GM12878 (cell line): ENCODE results near the gene PABPC1L. TPM values are rescaled to one million over a fixed set of nuclear protein-coding genes. Genes with fewer than 3 reads are reported as not detected.
A peak's percentile ranks its signal among the peaks of the same experiment; 100 is the strongest.

Experiments used
- ATAC-seq: fragments of 200-7000 bp; cut with Tn5 transposase; 3 replicates; pipeline ENCODE4 v1.9.1; 2020; ENCODE audit warnings: mild to moderate bottlenecking, moderate library complexity
- BruUV-seq: library from RNA; stranded (reverse); fragments of 400-500 nt; replicated peaks from 2 replicates; lab custom pipeline; 2021; lab: Mats Ljungman, UMichigan
- CTCF ChIA-PET: fragments of 300-600 bp; sonication (Branson Sonifier 250); formaldehyde crosslinking; extraction: SDS; loops from one replicate; lab custom pipeline; 2021; ENCODE audit warnings: inconsistent platforms; lab: Yijun Ruan, JAX
- POLR2A ChIA-PET: fragments of 350-600 bp; formaldehyde crosslinking; extraction: SDS; loops from one replicate; lab custom pipeline; 2021; ENCODE audit warnings: inconsistent platforms; lab: Charles Lee
- RAD21 ChIA-PET: fragments of 300-600 bp; sonication (Branson Sonifier 250); formaldehyde crosslinking; loops from one replicate; lab custom pipeline; 2023; ENCODE audit warnings: antibody characterized with exemption; ENCODE audit not compliant: unreplicated experiment; lab: Charles Lee
- SMC1A ChIA-PET: fragments of 300-600 bp; sonication (Branson Sonifier 250); formaldehyde crosslinking; loops from one replicate; lab custom pipeline; 2023; ENCODE audit not compliant: unreplicated experiment, uncharacterized antibody; lab: Charles Lee
- DNase-seq: peaks from one replicate; pipeline ENCODE4 v3.0.0-alpha.2; 2011; ENCODE audit warnings: low read depth, low spot score
- FAIRE-seq: peaks from 3 replicates; lab custom pipeline; 2011; peaks lifted over from hg19 to GRCh38; lab: Jason Lieb, UNC
- H2AFZ ChIP-seq: 2 replicates; pipeline ENCODE4 v1.6.0; 2011; ENCODE audit warnings: low read depth, low read length, control low read depth; ENCODE audit not compliant: control insufficient read depth
- H3K27ac ChIP-seq: 2 replicates; pipeline ENCODE4 v1.5.1; 2011; ENCODE audit warnings: control low read depth; ENCODE audit not compliant: control insufficient read depth, insufficient read depth
- H3K27me3 ChIP-seq, 2 experiments: replicated peaks in 1 of 2; 2 replicates each; pipeline versions ENCODE4 v1.6.0 to v1.6.1; 2011; ENCODE audit warnings: low read length in 1 of 2; ENCODE audit not compliant: control insufficient read depth in 2 of 2, insufficient read depth in 2 of 2
- H3K36me3 ChIP-seq, 2 experiments: 2 replicates each; pipeline ENCODE4 v1.5.1; 2011; ENCODE audit warnings: low read length in 1 of 2; ENCODE audit not compliant: control insufficient read depth in 2 of 2, insufficient read depth in 2 of 2
- H3K4me1 ChIP-seq: 2 replicates; pipeline ENCODE4 v1.6.1; 2011; ENCODE audit warnings: mild to moderate bottlenecking, low read length, moderate library complexity, mixed read lengths; ENCODE audit not compliant: control insufficient read depth, insufficient read depth
- H3K4me2 ChIP-seq: 2 replicates; pipeline ENCODE4 v1.6.0; 2011; ENCODE audit warnings: control low read depth; ENCODE audit not compliant: control insufficient read depth, insufficient read depth
- H3K4me3 ChIP-seq: fragments of 200-600 bp; sonication (generic); 2 replicates; pipeline ENCODE4 v1.5.1; 2016
- H3K79me2 ChIP-seq: 2 replicates; pipeline ENCODE4 v1.6.0; 2011; ENCODE audit warnings: low read length; ENCODE audit not compliant: control insufficient read depth, insufficient read depth
- H3K9ac ChIP-seq: 2 replicates; pipeline ENCODE4 v1.8.0; 2011; ENCODE audit warnings: low read length, control low read depth, mixed read lengths; ENCODE audit not compliant: control insufficient read depth, insufficient read depth
- H3K9me3 ChIP-seq: replicated peaks from 3 replicates; pipeline ENCODE4 v1.5.1; 2011; ENCODE audit warnings: mild to moderate bottlenecking, low read length; ENCODE audit not compliant: control insufficient read depth, insufficient read depth
- H4K20me1 ChIP-seq: 2 replicates; pipeline ENCODE4 v1.6.0; 2011; ENCODE audit not compliant: control insufficient read depth, insufficient read depth
- ASH2L ChIP-seq: fragments of 300-600, 200-600 bp; sonication (generic); IDR thresholded peaks from 2 replicates; pipeline ENCODE4 v1.6.1; 2017; ENCODE audit warnings: low read depth, mild to moderate bottlenecking, borderline replicate concordance
- BCL11A ChIP-seq: IDR thresholded peaks from 2 replicates; pipeline ENCODE4 v1.6.1; 2011; ENCODE audit warnings: low read depth, low read length
- BCL3 ChIP-seq: IDR thresholded peaks from 2 replicates; pipeline ENCODE4 v1.6.1; 2011; ENCODE audit warnings: borderline replicate concordance, low read depth, mild to moderate bottlenecking, moderate library complexity, low read length; ENCODE audit not compliant: insufficient read depth, poor library complexity, severe bottlenecking
- BCLAF1 ChIP-seq: fragments of 450-650 bp; IDR thresholded peaks from 2 replicates; pipeline ENCODE4 v1.6.1; 2017; ENCODE audit warnings: antibody characterized with exemption, mild to moderate bottlenecking, moderate library complexity
- CHD2 ChIP-seq: IDR thresholded peaks from 2 replicates; pipeline ENCODE4 v1.6.1; 2011; ENCODE audit warnings: low read depth, low read length, improper control_type of control experiment, borderline replicate concordance
- CHD4 ChIP-seq: fragments of 200-600 bp; sonication (generic); IDR thresholded peaks from 2 replicates; pipeline ENCODE4 v1.6.1; 2016; ENCODE audit warnings: mild to moderate bottlenecking
- E2F4 ChIP-seq: IDR thresholded peaks from 2 replicates; pipeline ENCODE4 v1.6.1; 2012; ENCODE audit warnings: low read depth, low read length, improper control_type of control experiment
- EP300 ChIP-seq, 2 experiments: fragments of 150-350 bp in 1 of 2; IDR thresholded peaks; 2 replicates each; pipeline ENCODE4 v1.6.1; 2011 to 2012; ENCODE audit warnings: low read depth in 2 of 2, low read length in 2 of 2, borderline replicate concordance in 1 of 2, improper control_type of control experiment in 1 of 2, inconsistent platforms in 1 of 2; ENCODE audit not compliant: control insufficient read depth in 1 of 2
- IKZF2 ChIP-seq, 2 experiments: fragments of 450-650 bp; IDR thresholded peaks; 2 replicates each; pipeline ENCODE4 v1.6.1; 2017; ENCODE audit warnings: mild to moderate bottlenecking in 2 of 2, moderate library complexity in 2 of 2
- POLR2A ChIP-seq: IDR thresholded peaks from 2 replicates; pipeline ENCODE4 v1.6.1; 2011; ENCODE audit warnings: low read depth, mild to moderate bottlenecking, low read length
- TARDBP ChIP-seq: IDR thresholded peaks from 2 replicates; pipeline ENCODE4 v1.6.1; 2016; ENCODE audit warnings: borderline replicate concordance
- TCF3 ChIP-seq: IDR thresholded peaks from 2 replicates; pipeline ENCODE4 v1.6.1; 2012; ENCODE audit warnings: low read depth, mild to moderate bottlenecking, low read length, borderline replicate concordance; ENCODE audit not compliant: insufficient read depth
- WGBS: methylation state at CpG from one replicate; pipeline ENCODE4 v1.1.6; 2016; ENCODE audit warnings: low lambda C conversion rate; ENCODE audit not compliant: insufficient replicate concordance, insufficient coverage; ENCODE audit errors: missing lambda C conversion rate; 5-methylcytosine and 5-hydroxymethylcytosine counted together
- in situ Hi-C: fragments of 300-500 bp; cut with MboI; formaldehyde crosslinking; loops from 9 replicates; pipeline ENCODE4 v1.14.3; 2018; ENCODE audit warnings: mixed read lengths
- intact Hi-C: fragments of 100-400 bp; cut with micrococcal nuclease; formaldehyde crosslinking; loops from one replicate; pipeline ENCODE4 v1.14.2; 2022; ENCODE audit not compliant: unreplicated experiment
- polyA plus RNA-seq, 11 experiments: library from polyadenylated mRNA; depleted of rRNA in 4 of 11; unstranded in 6 of 11; stranded (reverse) in 5 of 11; fragments of >200 nt; fragmentation: Nextera tagmentation in 4 of 11; fragmentation: Illumina TruSeq in 1 of 11; extraction: Ambion mirVana in 4 of 11; extraction: Trizol in 1 of 11; gene quantifications; 1 replicate in 1 of 11; 2 replicates in 10 of 11; pipeline versions ENCODE4 v1.2.1 to v1.2.3, GENCODE V29; 2011 to 2016; ENCODE audit warnings: inconsistent platforms in 2 of 11, missing spikeins in 2 of 11, low read depth in 1 of 11
- total RNA-seq, 4 experiments: library from RNA; depleted of rRNA in 3 of 4; stranded (reverse); fragments of >200 nt in 3 of 4; fragmentation: Illumina TruSeq in 1 of 4; extraction: Trizol in 1 of 4; gene quantifications; 2 replicates each; pipeline versions ENCODE4 v1.2.1 to v1.2.3, GENCODE V29; 2013 to 2021
- TF ChIP-seq, protein P1 (sequence below): fragments of 450-650 bp; IDR thresholded peaks from 2 replicates; pipeline ENCODE4 v1.6.1; 2016; ENCODE audit warnings: mild to moderate bottlenecking
- TF ChIP-seq, protein P2 (sequence below): IDR thresholded peaks from 2 replicates; pipeline ENCODE4 v1.6.1; 2012; ENCODE audit warnings: low read length, inconsistent platforms

The PABPC1L gene
- total and polyA plus RNA-seq, 10 of the 15 experiments (the other 5 are each of a cell fraction or from before 2014, with no cell fraction given) = 6.1 to 66.8 (median 11.9) TPM

- CTCF ChIA-PET = interaction anchor here (1.0 to 5.2 kb wide), 10 partner anchors 13 to 332 kb away, joined by 3 to 30 read pairs (median 4); no protein-coding TSS in a partner anchor
- intact Hi-C loops (loop anchor here (5.0 kb wide), 1 partner anchor 186 kb away; no protein-coding TSS in a partner anchor), in situ Hi-C loops (no loop called here)
- ATAC-seq (peak; percentile 59), FAIRE-seq (no peak), DNase-seq (no peak)
- RAD21 ChIA-PET = interaction anchor here (0.8 to 1.4 kb wide), 3 partner anchors 94 to 183 kb away, joined by 3 read pairs; no protein-coding TSS in a partner anchor
- 77% methylated on average over 19 of the region's 21 CpGs for WGBS
- H3K36me3 ChIP-seq = peaks cover 5 to 12% of the 10 kb centered on the region in 2 experiments; a peak in 3 of 4 replicates
- H2AFZ ChIP-seq = no peak overlapping the region; the same call in 1 of the 2 replicates
- POLR2A ChIA-PET = interaction anchor here (0.8 kb wide), 1 partner anchor 26 kb away, joined by 3 read pairs; the partner anchor contains the start of gene YWHAB
- H3K4me1 ChIP-seq = peaks cover 3% of the 10 kb centered on the region
- no peak overlapping the region for H3K27ac ChIP-seq
- peak overlapping the region; percentile 41; the same call in 1 of the 2 replicates for H3K4me2 ChIP-seq
- no peaks in the 10 kb centered on the region for H3K27me3 ChIP-seq
- H3K9ac ChIP-seq = no peak overlapping the region
- no peaks in the 10 kb centered on the region for H4K20me1 ChIP-seq
- no TSS peak for BruUV-seq
- H3K9me3 ChIP-seq = no peaks in the 10 kb centered on the region
- H3K4me3 ChIP-seq = no peak overlapping the region
- SMC1A ChIA-PET = interaction anchor here (0.6 to 3.6 kb wide), 8 partner anchors 35 to 201 kb away, joined by 3 to 18 read pairs (median 4); partner anchors contain the start of gene TOMM34
- H3K79me2 ChIP-seq = no peaks in the 10 kb centered on the region
- TF ChIP-seq, protein P1, sequence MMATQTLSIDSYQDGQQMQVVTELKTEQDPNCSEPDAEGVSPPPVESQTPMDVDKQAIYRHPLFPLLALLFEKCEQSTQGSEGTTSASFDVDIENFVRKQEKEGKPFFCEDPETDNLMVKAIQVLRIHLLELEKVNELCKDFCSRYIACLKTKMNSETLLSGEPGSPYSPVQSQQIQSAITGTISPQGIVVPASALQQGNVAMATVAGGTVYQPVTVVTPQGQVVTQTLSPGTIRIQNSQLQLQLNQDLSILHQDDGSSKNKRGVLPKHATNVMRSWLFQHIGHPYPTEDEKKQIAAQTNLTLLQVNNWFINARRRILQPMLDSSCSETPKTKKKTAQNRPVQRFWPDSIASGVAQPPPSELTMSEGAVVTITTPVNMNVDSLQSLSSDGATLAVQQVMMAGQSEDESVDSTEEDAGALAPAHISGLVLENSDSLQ = no peak
- no peak for TF ChIP-seq BCL3
- TF ChIP-seq EP300 (IDR thresholded peaks at IDR 0.05; ENCODE audit: borderline replicate concordance in 1 of 2, control insufficient read depth in 1 of 2, low read depth in 2 of 2, low read length in 2 of 2) = no peak
- no peak for TF ChIP-seq POLR2A
- TF ChIP-seq TARDBP = no peak
- TF ChIP-seq CHD2 = no peak
- no peak for TF ChIP-seq TCF3
- TF ChIP-seq ASH2L = no peak
- TF ChIP-seq, protein P2, sequence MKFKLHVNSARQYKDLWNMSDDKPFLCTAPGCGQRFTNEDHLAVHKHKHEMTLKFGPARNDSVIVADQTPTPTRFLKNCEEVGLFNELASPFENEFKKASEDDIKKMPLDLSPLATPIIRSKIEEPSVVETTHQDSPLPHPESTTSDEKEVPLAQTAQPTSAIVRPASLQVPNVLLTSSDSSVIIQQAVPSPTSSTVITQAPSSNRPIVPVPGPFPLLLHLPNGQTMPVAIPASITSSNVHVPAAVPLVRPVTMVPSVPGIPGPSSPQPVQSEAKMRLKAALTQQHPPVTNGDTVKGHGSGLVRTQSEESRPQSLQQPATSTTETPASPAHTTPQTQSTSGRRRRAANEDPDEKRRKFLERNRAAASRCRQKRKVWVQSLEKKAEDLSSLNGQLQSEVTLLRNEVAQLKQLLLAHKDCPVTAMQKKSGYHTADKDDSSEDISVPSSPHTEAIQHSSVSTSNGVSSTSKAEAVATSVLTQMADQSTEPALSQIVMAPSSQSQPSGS = no peak
- no peak for TF ChIP-seq E2F4
- TF ChIP-seq BCL11A = no peak
- no peak for TF ChIP-seq IKZF2 (IDR thresholded peaks at IDR 0.05)
- no peak for TF ChIP-seq BCLAF1
- TF ChIP-seq CHD4 = no peak
Measured at GRCh38 chr20:44911264-44911921, 1.5 kb downstream of the PABPC1L start.
